ENCODE measurements around the gene TMEM254.
"Not testable (repeated sequence)": the region's sequence is repeated elsewhere in the genome, so short reads cannot be mapped to it uniquely, and the experiment has no call there.

Gene TMEM254

GRCh38 chr10:80077869-80078447, 507 bp upstream of the TMEM254 start:
- no peak for DNase-seq

GRCh38 chr10:80079312-80079719, 851 bp downstream of the TMEM254 start:
- DNase-seq: no peak

GRCh38 chr10:80081026-80081425, 2.6 kb downstream of the TMEM254 start:
- no peak for DNase-seq

GRCh38 chr10:80081801-80082750, 3.6 kb downstream of the TMEM254 start:
- DNase-seq: no peak

GRCh38 chr10:80090121-80090520, 11.7 kb downstream of the TMEM254 start:
- peak; percentile 29 for DNase-seq

GRCh38 chr10:80094231-80094630, 15.8 kb downstream of the TMEM254 start:
- DNase-seq: no peak

- DNase-seq: not testable (repeated sequence)
Measured at GRCh38 chr10:80098272-80098671, 19.8 kb downstream of the TMEM254 start.

GRCh38 chr10:80099295-80099694, 20.8 kb downstream of the TMEM254 start:
- not testable (repeated sequence) for DNase-seq

- no peak for DNase-seq
Measured at GRCh38 chr10:80100116-80100515, 21.7 kb downstream of the TMEM254 start.

GRCh38 chr10:80100861-80101695, 22.6 kb downstream of the TMEM254 start:
- DNase-seq: no peak

- DNase-seq: peak; percentile 6
Measured at GRCh38 chr10:80104066-80104926, 25.8 kb downstream of the TMEM254 start.

GRCh38 chr10:80108576-80109239, 30.2 kb downstream of the TMEM254 start:
- no peak for DNase-seq

GRCh38 chr10:80110986-80111385, 32.5 kb downstream of the TMEM254 start:
- DNase-seq: no peak

GRCh38 chr10:80118669-80119068, 40.2 kb downstream of the TMEM254 start:
- no peak for DNase-seq

- DNase-seq: no peak
Measured at GRCh38 chr10:80122110-80122710, 43.7 kb downstream of the TMEM254 start.

GRCh38 chr10:80122746-80123145, 44.3 kb downstream of the TMEM254 start:
- no peak for DNase-seq

- DNase-seq: no peak
Measured at GRCh38 chr10:80126876-80127275, 48.4 kb downstream of the TMEM254 start.

- no peak for DNase-seq
Measured at GRCh38 chr10:80131499-80131901, 53.0 kb downstream of the TMEM254 start.

GRCh38 chr10:80132299-80133139, 54.1 kb downstream of the TMEM254 start, which contains the start of gene PLAC9:
Gene PLAC9, plus strand, starts transcription at chr10:80132730. Its CDS starts 33 bp downstream, at chr10:80132763.
- no peak for DNase-seq

GRCh38 chr10:80133206-80133605, 54.7 kb downstream of the TMEM254 start:
- DNase-seq: no peak

Measured in COR-L47 (cell line).